ENCODE data around the gene CLIC3.

CLIC3 gene

GRCh38 chr9:136969774-136970173 lies 26.6 kb downstream of the CLIC3 start:
- FAIRE-seq: no peak

GRCh38 chr9:136969150-136969549 lies 27.2 kb downstream of the CLIC3 start:
- DNase-seq (ENCODE audit: insufficient read length, low spot score): no peak
- no peak for FAIRE-seq

More at GRCh38 chr9:136969774-136970173, 26.6 kb downstream of the CLIC3 start:
- DNase-seq (ENCODE audit: insufficient read length, low spot score): no peak

GRCh38 chr9:136968333-136969127 lies 27.8 kb downstream of the CLIC3 start:
- FAIRE-seq (no peak), DNase-seq (ENCODE audit: insufficient read length, low spot score) (no peak)

- FAIRE-seq: no peak
- DNase-seq (ENCODE audit: insufficient read length, low spot score): no peak
These were observed 30.4 kb downstream of the CLIC3 start for GRCh38 chr9:136965771-136966484.

- FAIRE-seq: no peak
These were observed 31.4 kb downstream of the CLIC3 start for GRCh38 chr9:136964833-136965422.

GRCh38 chr9:136964171-136964689 lies 32.1 kb downstream of the CLIC3 start:
- FAIRE-seq (no peak), DNase-seq (ENCODE audit: insufficient read length, low spot score) (no peak)

More at GRCh38 chr9:136964833-136965422, 31.4 kb downstream of the CLIC3 start:
- no peak for DNase-seq (ENCODE audit: insufficient read length, low spot score)

GRCh38 chr9:136963751-136964150 lies 32.6 kb downstream of the CLIC3 start:
- DNase-seq (ENCODE audit: insufficient read length, low spot score) (no peak), FAIRE-seq (no peak)

GRCh38 chr9:136963341-136963740 lies 33.0 kb downstream of the CLIC3 start:
- FAIRE-seq: no peak
- no peak for DNase-seq (ENCODE audit: insufficient read length, low spot score)

- FAIRE-seq (no peak), DNase-seq (ENCODE audit: insufficient read length, low spot score) (no peak)
These were observed 33.6 kb downstream of the CLIC3 start for GRCh38 chr9:136962701-136963248.

- FAIRE-seq (no peak), DNase-seq (ENCODE audit: insufficient read length, low spot score) (no peak)
These were observed 34.2 kb downstream of the CLIC3 start for GRCh38 chr9:136962163-136962562.

GRCh38 chr9:136961279-136962065 lies 34.9 kb downstream of the CLIC3 start:
- FAIRE-seq: no peak
- no peak for DNase-seq (ENCODE audit: insufficient read length, low spot score)

GRCh38 chr9:136960938-136961275 lies 35.5 kb downstream of the CLIC3 start:
- FAIRE-seq (no peak), DNase-seq (ENCODE audit: insufficient read length, low spot score) (no peak)

GRCh38 chr9:136960212-136960937 lies 36.0 kb downstream of the CLIC3 start:
- no peak for DNase-seq (ENCODE audit: insufficient read length, low spot score)
- FAIRE-seq: no peak

- FAIRE-seq (no peak), DNase-seq (ENCODE audit: insufficient read length, low spot score) (no peak)
These were observed 37.2 kb downstream of the CLIC3 start for GRCh38 chr9:136958898-136959850.

- FAIRE-seq (no peak), DNase-seq (ENCODE audit: insufficient read length, low spot score) (no peak)
These were observed 37.9 kb downstream of the CLIC3 start for GRCh38 chr9:136958473-136958872.

- no peak for DNase-seq (ENCODE audit: insufficient read length, low spot score)
- no peak for FAIRE-seq
These were observed 38.5 kb downstream of the CLIC3 start for GRCh38 chr9:136957901-136958300.

- FAIRE-seq (no peak), DNase-seq (ENCODE audit: insufficient read length, low spot score) (no peak)
These were observed 38.9 kb downstream of the CLIC3 start for GRCh38 chr9:136957461-136957860.

GRCh38 chr9:136956604-136957003 lies 39.8 kb downstream of the CLIC3 start:
- no peak for DNase-seq (ENCODE audit: insufficient read length, low spot score)
- FAIRE-seq: no peak

- FAIRE-seq (no peak), DNase-seq (ENCODE audit: insufficient read length, low spot score) (no peak)
These were observed 40.4 kb downstream of the CLIC3 start for GRCh38 chr9:136955943-136956335.

Measured in HTR-8/SVneo (cell line).